Astrocyte (in vitro differentiated cells and primary cell): Measurements from ENCODE around the gene HOXD1. TPM values are rescaled to one million over a fixed set of nuclear protein-coding genes. Genes with fewer than 3 reads are reported as not detected.

Source experiments
- DNase-seq: peaks from one replicate; pipeline ENCODE4 v3.0.0-alpha.2; 2010; ENCODE audit warnings: low read depth
- FAIRE-seq: peaks from 2 replicates; lab custom pipeline; 2011; peaks lifted over from hg19 to GRCh38; lab: Jason Lieb, UNC
- H2AFZ ChIP-seq: 2 replicates; pipeline ENCODE4 v1.6.0; 2012; ENCODE audit warnings: low read depth, low read length, inconsistent platforms
- H3K27ac ChIP-seq: 2 replicates; pipeline ENCODE4 v1.5.1; 2011; ENCODE audit warnings: low read depth, low read length, inconsistent platforms
- H3K27me3 ChIP-seq: 2 replicates; pipeline ENCODE4 v1.6.0; 2011; ENCODE audit warnings: low read length, inconsistent platforms; ENCODE audit not compliant: insufficient read depth
- H3K36me3 ChIP-seq: 2 replicates; pipeline ENCODE4 v1.5.1; 2011; ENCODE audit warnings: low read length, inconsistent platforms; ENCODE audit not compliant: insufficient read depth
- H3K4me1 ChIP-seq: 2 replicates; pipeline ENCODE4 v1.5.1; 2011; ENCODE audit warnings: low read length, inconsistent platforms; ENCODE audit not compliant: insufficient read depth
- H3K4me2 ChIP-seq: 2 replicates; pipeline ENCODE4 v1.6.0; 2012; ENCODE audit warnings: low read length, inconsistent platforms
- H3K4me3 ChIP-seq: 2 replicates; pipeline ENCODE4 v1.5.1; 2011; ENCODE audit warnings: low read depth, mild to moderate bottlenecking, low read length, inconsistent platforms; ENCODE audit not compliant: insufficient read depth
- H3K79me2 ChIP-seq: 2 replicates; pipeline ENCODE4 v1.6.0; 2012; ENCODE audit warnings: mild to moderate bottlenecking, low read length, inconsistent platforms; ENCODE audit not compliant: insufficient read depth
- H3K9ac ChIP-seq: 2 replicates; pipeline ENCODE4 v1.6.0; 2012; ENCODE audit warnings: mild to moderate bottlenecking, low read length, inconsistent platforms
- H3K9me3 ChIP-seq: 2 replicates; pipeline ENCODE4 v1.5.1; 2012; ENCODE audit warnings: low read depth, mild to moderate bottlenecking, low read length, inconsistent platforms; ENCODE audit not compliant: insufficient read depth
- H4K20me1 ChIP-seq: 2 replicates; pipeline ENCODE4 v1.6.0; 2012; ENCODE audit warnings: low read length, inconsistent platforms; ENCODE audit not compliant: insufficient read depth
- H3K27ac Mint-ChIP-seq: one replicate; pipeline ENCODE4 v1.8.0; 2021; ENCODE audit warnings: mild to moderate bottlenecking, mixed read lengths; ENCODE audit not compliant: unreplicated experiment
- H3K27me3 Mint-ChIP-seq: one replicate; pipeline ENCODE4 v1.8.0; 2021; ENCODE audit warnings: low read depth, mixed read lengths; ENCODE audit not compliant: unreplicated experiment
- H3K36me3 Mint-ChIP-seq: one replicate; pipeline ENCODE4 v1.8.0; 2021; ENCODE audit warnings: low read depth, mixed read lengths; ENCODE audit not compliant: unreplicated experiment
- H3K4me1 Mint-ChIP-seq: one replicate; pipeline ENCODE4 v1.8.0; 2021; ENCODE audit warnings: low read depth, mixed read lengths; ENCODE audit not compliant: unreplicated experiment
- H3K4me3 Mint-ChIP-seq: one replicate; pipeline ENCODE4 v1.8.0; 2021; ENCODE audit warnings: mild to moderate bottlenecking, moderate library complexity, mixed read lengths; ENCODE audit not compliant: unreplicated experiment
- H3K9me3 Mint-ChIP-seq: one replicate; pipeline ENCODE4 v1.8.0; 2021; ENCODE audit warnings: mild to moderate bottlenecking, mixed read lengths; ENCODE audit not compliant: unreplicated experiment
- CTCF ChIP-seq: IDR thresholded peaks from 2 replicates; pipeline ENCODE4 v1.5.1; 2011; ENCODE audit warnings: low read depth, mild to moderate bottlenecking, inconsistent platforms, low read length, moderate library complexity; ENCODE audit not compliant: insufficient read depth
- EZH2 ChIP-seq: IDR thresholded peaks from 2 replicates; pipeline ENCODE4 v1.6.1; 2012; ENCODE audit warnings: mild to moderate bottlenecking, low read length, inconsistent platforms; ENCODE audit not compliant: insufficient read depth
- total RNA-seq: library from RNA; stranded (reverse); gene quantifications from 2 replicates; pipeline ENCODE4 v1.2.1, GENCODE V29; 2021

The HOXD1 gene
- total RNA-seq, 1 donor from 2014 or later = not detected

- DNase-seq (peak; percentile 16), FAIRE-seq (no peak)
- Mint-ChIP-seq H3K27me3 (peaks cover 4% of the 10 kb centered on the region), H3K36me3 (no peaks in the 10 kb centered on the region), H3K4me3 (no peak overlapping the region), H3K4me1 (peaks cover 4% of the 10 kb centered on the region), H3K9me3 (no peaks in the 10 kb centered on the region), H3K27ac (no peak overlapping the region)
- no peaks in the 10 kb centered on the region for H3K9me3 ChIP-seq
- H2AFZ ChIP-seq = no peak overlapping the region
- H3K4me3 ChIP-seq = no peak overlapping the region
- no peak overlapping the region for H3K4me2 ChIP-seq
- no peaks in the 10 kb centered on the region for H3K27me3 ChIP-seq
- H3K79me2 ChIP-seq = no peaks in the 10 kb centered on the region
- no peaks in the 10 kb centered on the region for H4K20me1 ChIP-seq
- H3K4me1 ChIP-seq = no peaks in the 10 kb centered on the region
- no peak overlapping the region for H3K9ac ChIP-seq
- H3K27ac ChIP-seq = no peak overlapping the region
- no peaks in the 10 kb centered on the region for H3K36me3 ChIP-seq
- TF ChIP-seq CTCF (no peak), EZH2 (no peak)
These were observed 45.7 kb downstream of the HOXD1 start for GRCh38 chr2:176234156-176234555.

GRCh38 chr2:176234940-176235339 lies 46.5 kb downstream of the HOXD1 start:
- no peak overlapping the region for H3K27ac ChIP-seq
- no peaks in the 10 kb centered on the region for H4K20me1 ChIP-seq
- H3K9ac ChIP-seq = no peak overlapping the region
- no peaks in the 10 kb centered on the region for H3K9me3 ChIP-seq
- peaks cover 2% of the 10 kb centered on the region for H3K27me3 Mint-ChIP-seq
- H3K36me3 ChIP-seq = no peaks in the 10 kb centered on the region
- no peak for DNase-seq
- no peak overlapping the region for H3K27ac Mint-ChIP-seq
- H2AFZ ChIP-seq = no peak overlapping the region
- H3K4me3 ChIP-seq = no peak overlapping the region
- H3K36me3 Mint-ChIP-seq = no peaks in the 10 kb centered on the region
- H3K4me3 Mint-ChIP-seq = no peak overlapping the region
- H3K9me3 Mint-ChIP-seq = no peaks in the 10 kb centered on the region
- no peak for FAIRE-seq
- H3K4me1 Mint-ChIP-seq = peaks cover 4% of the 10 kb centered on the region
- no peaks in the 10 kb centered on the region for H3K4me1 ChIP-seq
- H3K79me2 ChIP-seq = no peaks in the 10 kb centered on the region
- H3K27me3 ChIP-seq = no peaks in the 10 kb centered on the region
- no peak overlapping the region for H3K4me2 ChIP-seq
- TF ChIP-seq CTCF (no peak), EZH2 (no peak)

- no peak overlapping the region for H3K4me3 Mint-ChIP-seq
These were observed 49.0 kb downstream of the HOXD1 start for GRCh38 chr2:176237456-176237855.

More at GRCh38 chr2:176237456-176237855, 49.0 kb downstream of the HOXD1 start:
- Mint-ChIP-seq H3K36me3 (no peaks in the 10 kb centered on the region), H3K27ac (no peak overlapping the region), H3K27me3 (peaks cover 2% of the 10 kb centered on the region), H3K9me3 (no peaks in the 10 kb centered on the region), H3K4me1 (peaks cover 4% of the 10 kb centered on the region)
- H3K79me2 ChIP-seq = no peaks in the 10 kb centered on the region
- no peak overlapping the region for H3K9ac ChIP-seq
- H3K27me3 ChIP-seq = no peaks in the 10 kb centered on the region
- no peaks in the 10 kb centered on the region for H4K20me1 ChIP-seq
- H3K27ac ChIP-seq = no peak overlapping the region
- DNase-seq (no peak), FAIRE-seq (no peak)
- H3K4me1 ChIP-seq = no peaks in the 10 kb centered on the region
- TF ChIP-seq EZH2 (no peak), CTCF (no peak)
- no peak overlapping the region for H3K4me2 ChIP-seq
- no peaks in the 10 kb centered on the region for H3K9me3 ChIP-seq
- no peak overlapping the region for H2AFZ ChIP-seq
- H3K4me3 ChIP-seq = no peak overlapping the region
- no peaks in the 10 kb centered on the region for H3K36me3 ChIP-seq
